ENCODE results near the gene ETS2. TPM values are rescaled to one million over a fixed set of nuclear protein-coding genes. Genes with fewer than 3 reads are reported as not detected.

Gene ETS2
- polyA plus RNA-seq, 3 donors = 54.2 to 150 (median 59.5) TPM

DNA sequence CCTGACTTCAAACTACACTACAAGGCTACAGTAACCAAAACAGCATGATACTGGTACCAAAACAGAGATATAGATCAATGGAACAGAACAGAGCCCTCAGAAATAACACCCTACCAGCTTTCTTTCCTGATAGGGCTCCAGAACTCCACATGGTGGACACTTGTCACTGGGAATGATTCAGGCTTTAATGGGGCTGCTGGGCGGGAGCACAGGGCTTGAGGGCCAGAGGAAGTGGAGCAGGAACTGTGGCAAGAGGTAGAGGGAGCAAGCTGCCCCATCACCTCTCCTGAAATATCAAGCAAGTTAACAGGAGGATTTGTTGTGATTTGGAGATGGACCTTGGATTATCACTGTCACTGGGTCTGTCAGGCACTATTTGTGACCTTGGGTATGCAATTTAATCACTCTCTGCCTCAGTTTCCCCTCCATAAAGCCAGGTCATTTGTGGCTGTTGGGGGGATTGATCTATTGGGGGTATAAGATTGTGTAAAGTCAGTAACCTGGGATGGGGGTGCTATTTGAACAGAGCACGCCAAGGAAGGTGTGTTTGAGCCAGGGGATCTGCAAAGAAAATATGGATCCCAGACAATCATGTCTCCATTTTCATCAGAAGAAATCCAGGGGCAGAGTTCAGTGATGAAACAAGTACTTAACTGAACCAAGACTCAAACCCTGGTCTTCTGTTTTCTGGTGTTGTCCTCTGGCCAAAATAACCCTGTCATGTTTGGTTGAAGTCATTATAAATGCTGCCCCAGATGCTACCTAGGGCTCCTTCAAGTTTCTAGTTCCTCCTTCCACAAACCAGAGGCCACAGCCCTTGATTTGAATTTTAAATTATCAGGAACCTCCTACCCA lies 25.2 kb downstream of the ETS2 start:
- peak overlapping the region in 1 of 3 experiments; percentile 58 for H3K4me3 ChIP-seq (replicated peaks in 1 of 3; ENCODE audit: low read depth in 2 of 3, low read length in 3 of 3)
- H3K4me3 Mint-ChIP-seq = peak overlapping the region; percentile 39 to 82
- H3K36me3 ChIP-seq (replicated peaks in 1 of 2; ENCODE audit: control insufficient read depth in 1 of 2, insufficient read depth in 2 of 2, low read length in 2 of 2) = no peaks in the 10 kb centered on the region
- peak in 2 of 3 donors; percentile 68 to 85 for DNase-seq
- peak overlapping the region; percentile 64 for H3K4me2 ChIP-seq (replicated peaks; ENCODE audit: extremely low read depth, low read length, poor library complexity, severe bottlenecking)
- peaks cover 30 to 34% of the 10 kb centered on the region in 2 donors for H3K4me1 ChIP-seq (ENCODE audit: control insufficient read depth in 1 of 2, insufficient read depth in 2 of 2, low read length in 2 of 2)
- no peak overlapping the region for H2AFZ ChIP-seq (ENCODE audit: insufficient read depth, low read depth, low read length, poor library complexity, severe bottlenecking)
- no peaks in the 10 kb centered on the region for H3K79me2 ChIP-seq (ENCODE audit: insufficient read depth, low read length)
- peaks cover 0 to 7% of the 10 kb centered on the region in 2 donors for H3K9me3 ChIP-seq (replicated peaks in 1 of 2; ENCODE audit: control insufficient read depth in 1 of 2, insufficient read depth in 1 of 2, low read length in 2 of 2)
- H3K27me3 ChIP-seq (ENCODE audit: control insufficient read depth in 2 of 2, insufficient read depth in 2 of 2, low read length in 2 of 2) = no peaks in the 10 kb centered on the region
- H3K27ac ChIP-seq (ENCODE audit: low read depth in 1 of 2, low read length in 2 of 2) = peak overlapping the region; percentile 89 to 95
- peak overlapping the region; percentile 94 to 99 (median 98) for H3K27ac Mint-ChIP-seq
- H4K20me1 ChIP-seq (ENCODE audit: insufficient read depth, low read length) = no peaks in the 10 kb centered on the region
- WGBS (ENCODE audit: insufficient coverage) = no CpG with 5 or more reads among the region's 2 CpGs
- H3K4me1 Mint-ChIP-seq = peaks cover 37% of the 10 kb centered on the region
- H3K9ac ChIP-seq (ENCODE audit: insufficient read depth, low read length, poor library complexity, severe bottlenecking) = peak overlapping the region; percentile 50
- no peaks in the 10 kb centered on the region for H3K27me3 Mint-ChIP-seq (ENCODE audit: low read depth in 3 of 3)
- no peaks in the 10 kb centered on the region for H3K36me3 Mint-ChIP-seq
- TF ChIP-seq, protein P1, sequence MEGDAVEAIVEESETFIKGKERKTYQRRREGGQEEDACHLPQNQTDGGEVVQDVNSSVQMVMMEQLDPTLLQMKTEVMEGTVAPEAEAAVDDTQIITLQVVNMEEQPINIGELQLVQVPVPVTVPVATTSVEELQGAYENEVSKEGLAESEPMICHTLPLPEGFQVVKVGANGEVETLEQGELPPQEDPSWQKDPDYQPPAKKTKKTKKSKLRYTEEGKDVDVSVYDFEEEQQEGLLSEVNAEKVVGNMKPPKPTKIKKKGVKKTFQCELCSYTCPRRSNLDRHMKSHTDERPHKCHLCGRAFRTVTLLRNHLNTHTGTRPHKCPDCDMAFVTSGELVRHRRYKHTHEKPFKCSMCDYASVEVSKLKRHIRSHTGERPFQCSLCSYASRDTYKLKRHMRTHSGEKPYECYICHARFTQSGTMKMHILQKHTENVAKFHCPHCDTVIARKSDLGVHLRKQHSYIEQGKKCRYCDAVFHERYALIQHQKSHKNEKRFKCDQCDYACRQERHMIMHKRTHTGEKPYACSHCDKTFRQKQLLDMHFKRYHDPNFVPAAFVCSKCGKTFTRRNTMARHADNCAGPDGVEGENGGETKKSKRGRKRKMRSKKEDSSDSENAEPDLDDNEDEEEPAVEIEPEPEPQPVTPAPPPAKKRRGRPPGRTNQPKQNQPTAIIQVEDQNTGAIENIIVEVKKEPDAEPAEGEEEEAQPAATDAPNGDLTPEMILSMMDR (IDR thresholded peaks at IDR 0.05) = no peak
- peaks cover 0 to 10% (median 7%) of the 10 kb centered on the region in 7 donors for H3K9me3 Mint-ChIP-seq
- intact Hi-C loops (cut with micrococcal nuclease) = loop anchor here (1.0 to 10.0 kb wide), 5 partner anchors 26 to 264 kb away; partner anchors contain the start of gene ETS2 (in 1 of the 2)

- Histone ChIP-seq H3K36me3 (replicated peaks in 1 of 2; ENCODE audit: control insufficient read depth in 1 of 2, insufficient read depth in 2 of 2, low read length in 2 of 2) (no peaks in the 10 kb centered on the region), H3K9ac (ENCODE audit: insufficient read depth, low read length, poor library complexity, severe bottlenecking) (peak overlapping the region; percentile 50), H3K9me3 (replicated peaks in 1 of 2; ENCODE audit: control insufficient read depth in 1 of 2, insufficient read depth in 1 of 2, low read length in 2 of 2) (peaks cover 0 to under 1% of the 10 kb centered on the region in 2 donors), H3K4me3 (replicated peaks in 1 of 3; ENCODE audit: low read depth in 2 of 3, low read length in 3 of 3) (peak overlapping the region in 1 of 3 experiments; percentile 58), H3K4me1 (ENCODE audit: control insufficient read depth in 1 of 2, insufficient read depth in 2 of 2, low read length in 2 of 2) (peaks cover 26 to 27% of the 10 kb centered on the region in 2 donors), H3K4me2 (replicated peaks; ENCODE audit: extremely low read depth, low read length, poor library complexity, severe bottlenecking) (peak overlapping the region; percentile 64), H4K20me1 (ENCODE audit: insufficient read depth, low read length) (no peaks in the 10 kb centered on the region), H2AFZ (ENCODE audit: insufficient read depth, low read depth, low read length, poor library complexity, severe bottlenecking) (no peak overlapping the region), H3K27me3 (ENCODE audit: control insufficient read depth in 2 of 2, insufficient read depth in 2 of 2, low read length in 2 of 2) (no peaks in the 10 kb centered on the region), H3K27ac (ENCODE audit: low read depth in 1 of 2, low read length in 2 of 2) (peak overlapping the region; percentile 89 to 95), H3K79me2 (ENCODE audit: insufficient read depth, low read length) (no peaks in the 10 kb centered on the region)
- peak overlapping the region; percentile 94 to 99 (median 98) for H3K27ac Mint-ChIP-seq
- 41% methylated on average over 4 of the region's 7 CpGs for WGBS (ENCODE audit: insufficient coverage)
- H3K36me3 Mint-ChIP-seq = no peaks in the 10 kb centered on the region
- H3K9me3 Mint-ChIP-seq = peaks cover 0 to 6% (median under 1%) of the 10 kb centered on the region in 7 donors
- peaks cover 31% of the 10 kb centered on the region for H3K4me1 Mint-ChIP-seq
- TF ChIP-seq, protein P1 (IDR thresholded peaks at IDR 0.05) = no peak
- H3K27me3 Mint-ChIP-seq (ENCODE audit: low read depth in 3 of 3) = no peaks in the 10 kb centered on the region
- DNase-seq = peak; percentile 99 to 100 (median 99)
- intact Hi-C loops (cut with micrococcal nuclease) = loop anchor here (1.0 to 10.0 kb wide), 5 partner anchors 26 to 263 kb away; partner anchors contain the start of gene ETS2 (in 1 of the 2)
- peak overlapping the region; percentile 39 to 82 for H3K4me3 Mint-ChIP-seq
Observed at GRCh38 chr21:38831526-38832467, 26.1 kb downstream of the ETS2 start.
